Heart right ventricle (tissue), 16 donors: ENCODE measurements around the gene TSPAN9. TPM values are rescaled to one million over a fixed set of nuclear protein-coding genes. Genes with fewer than 3 reads are reported as not detected.

ENCODE experiments used
- ATAC-seq, 8 donors: fragments of 200-7000 bp; cut with Tn5 transposase; one replicate each; pipeline ENCODE4 v1.9.1; 2020; ENCODE audit warnings: mild to moderate bottlenecking in 8 of 8, moderate library complexity in 8 of 8, moderate number of reproducible peaks in 1 of 8
- DNase-seq, 2 donors: peaks; one replicate each; pipeline ENCODE4 v3.0.0-alpha.2; 2020
- H3K27ac ChIP-seq, 10 donors: fragments of 200-600 bp; sonication (generic) in 2 of 10; one replicate each; pipeline versions ENCODE4 v1.5.0 to v1.8.0; 2020 to 2022; ENCODE audit warnings: mild to moderate bottlenecking in 3 of 10
- H3K27me3 ChIP-seq, 7 donors: fragments of 200-600 bp; one replicate each; pipeline ENCODE4 v1.8.0; 2021 to 2022; ENCODE audit warnings: mild to moderate bottlenecking in 2 of 7
- H3K36me3 ChIP-seq, 9 donors: fragments of 200-600 bp; sonication (generic) in 1 of 9; one replicate each; pipeline versions ENCODE4 v1.5.0 to v1.8.0; 2020 to 2022; ENCODE audit warnings: mild to moderate bottlenecking in 2 of 9
- H3K4me1 ChIP-seq, 9 donors: fragments of 200-600 bp; sonication (generic) in 1 of 9; one replicate each; pipeline versions ENCODE4 v1.5.0 to v1.8.0; 2020 to 2022; ENCODE audit warnings: mild to moderate bottlenecking in 4 of 9
- H3K4me3 ChIP-seq, 10 donors: fragments of 200-600 bp; sonication (generic) in 2 of 10; one replicate each; pipeline versions ENCODE4 v1.5.0 to v1.8.0; 2020 to 2022; ENCODE audit warnings: mild to moderate bottlenecking in 7 of 10, moderate library complexity in 2 of 10
- H3K9me3 ChIP-seq, 11 donors: fragments of 200-600 bp in 10 of 11; sonication (generic) in 2 of 11; one replicate each; pipeline versions ENCODE4 v1.5.0 to v1.8.0; 2013 to 2022; ENCODE audit warnings: mild to moderate bottlenecking in 2 of 11, control low read depth in 1 of 11, moderate library complexity in 1 of 11
- WGBS, 2 donors: extraction: QIAGEN DNeasy Blood & Tissue Kit; methylation state at CpG; one replicate each; pipeline ENCODE4 v1.1.7; 2013; ENCODE audit warnings: inconsistent platforms in 1 of 2; 5-methylcytosine and 5-hydroxymethylcytosine counted together
- intact Hi-C, 10 donors: fragments of 100-400 bp; cut with DNase I; formaldehyde crosslinking; loops; one replicate each; pipeline versions ENCODE4 v1.11.1 to v1.14.2; 2022
- polyA plus RNA-seq, 2 donors: library from polyadenylated mRNA; stranded (reverse); fragments of 200-250 nt; gene quantifications; one replicate each; pipeline ENCODE4 v1.2.3, GENCODE V29; 2013
- total RNA-seq, 10 donors: library from RNA; stranded (reverse); fragmentation: NEBNext Ultra II Directional in 3 of 10; extraction: Animal tissue kit (Norgen Biotek cat#: 25700) in 3 of 10; gene quantifications; one replicate each; pipeline versions ENCODE4 v1.2.1 to v1.2.4, GENCODE V29; 2021 to 2023
- TF ChIP-seq, protein P1 (sequence below), 9 donors: fragments of 200-600 bp; sonication (generic) in 2 of 9; IDR thresholded peaks; one replicate each; pipeline versions ENCODE4 v1.5.0 to v1.8.0; 2021 to 2022; ENCODE audit warnings: antibody characterized with exemption in 9 of 9, mild to moderate bottlenecking in 5 of 9, moderate library complexity in 1 of 9
- donor health status: Arrhythmogenic right ventricular cardiomyopathy.
- donor health status: ischemic (EF 13 %, LVEDD 7.1; RV severe dilation, severe dysfunction).
- donor health status: healthy with polysubstance abuse.
- donor health status: DM: no; HTN: yes; CAD: no.
- donor health status: DM: no; HTN: no; CAD: no.
- donor health status: ischemic (EF 25% LVEDD 6.9; RV normal size, moderate dysfunction).
- donor health status: ischemic (EF 25% LVEDD 5.7; RV mildly dilated, moderate dysfunction).
- donor health status: healthy.
- donor health status: DM: yes; HTN: yes; CAD: no.
- donor health status: Ischemic cardiomyopathy.
- donor health status: ischemic (EF 35%, LVEDD 5.7; RV mildly dilated, moderate dysfunction).
- donor health status: nonischemic (EF 11% LVEDD 7.7; RV severe dilation, severe dysfunction).
- donor health status: DM: yes; HTN: yes; CAD: no.
- donor health status: PGD.
- donor health status: ischemic (EF 29% LVEDD 5.4; RV normal size, mild dysfunction).
- donor health status: nonischemic (EF 23%, LVEDD 6.1; RV moderate dilation, normal function).

The TSPAN9 gene
- total and polyA plus RNA-seq, 12 donors, result 63.0 to 401 (median 251) TPM

- Histone ChIP-seq H3K27ac (no peak overlapping the region), H3K27me3 (peaks cover 0 to 22% (median 0%) of the 10 kb centered on the region in 7 donors), H3K4me1 (peaks cover 11 to 59% (median 31%) of the 10 kb centered on the region in 9 donors), H3K9me3 (no peaks in the 10 kb centered on the region), H3K36me3 (no peaks in the 10 kb centered on the region), H3K4me3 (no peak overlapping the region)
- no peak for ATAC-seq
- WGBS, 2 donors, result 90 to 92% methylated on average over 14 of the region's 14 CpGs
- TF ChIP-seq, protein P1, sequence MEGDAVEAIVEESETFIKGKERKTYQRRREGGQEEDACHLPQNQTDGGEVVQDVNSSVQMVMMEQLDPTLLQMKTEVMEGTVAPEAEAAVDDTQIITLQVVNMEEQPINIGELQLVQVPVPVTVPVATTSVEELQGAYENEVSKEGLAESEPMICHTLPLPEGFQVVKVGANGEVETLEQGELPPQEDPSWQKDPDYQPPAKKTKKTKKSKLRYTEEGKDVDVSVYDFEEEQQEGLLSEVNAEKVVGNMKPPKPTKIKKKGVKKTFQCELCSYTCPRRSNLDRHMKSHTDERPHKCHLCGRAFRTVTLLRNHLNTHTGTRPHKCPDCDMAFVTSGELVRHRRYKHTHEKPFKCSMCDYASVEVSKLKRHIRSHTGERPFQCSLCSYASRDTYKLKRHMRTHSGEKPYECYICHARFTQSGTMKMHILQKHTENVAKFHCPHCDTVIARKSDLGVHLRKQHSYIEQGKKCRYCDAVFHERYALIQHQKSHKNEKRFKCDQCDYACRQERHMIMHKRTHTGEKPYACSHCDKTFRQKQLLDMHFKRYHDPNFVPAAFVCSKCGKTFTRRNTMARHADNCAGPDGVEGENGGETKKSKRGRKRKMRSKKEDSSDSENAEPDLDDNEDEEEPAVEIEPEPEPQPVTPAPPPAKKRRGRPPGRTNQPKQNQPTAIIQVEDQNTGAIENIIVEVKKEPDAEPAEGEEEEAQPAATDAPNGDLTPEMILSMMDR (IDR thresholded peaks at IDR 0.05), result no peak
- intact Hi-C loops, result loop anchor here in 1 of 10 donors (10.0 kb wide), 1 partner anchor 121 kb away; the partner anchor contains the start of gene TSPAN9
- DNase-seq, result no peak
These were observed 118.8 kb downstream of the TSPAN9 start for GRCh38 chr12:3195859-3196483.

DNA sequence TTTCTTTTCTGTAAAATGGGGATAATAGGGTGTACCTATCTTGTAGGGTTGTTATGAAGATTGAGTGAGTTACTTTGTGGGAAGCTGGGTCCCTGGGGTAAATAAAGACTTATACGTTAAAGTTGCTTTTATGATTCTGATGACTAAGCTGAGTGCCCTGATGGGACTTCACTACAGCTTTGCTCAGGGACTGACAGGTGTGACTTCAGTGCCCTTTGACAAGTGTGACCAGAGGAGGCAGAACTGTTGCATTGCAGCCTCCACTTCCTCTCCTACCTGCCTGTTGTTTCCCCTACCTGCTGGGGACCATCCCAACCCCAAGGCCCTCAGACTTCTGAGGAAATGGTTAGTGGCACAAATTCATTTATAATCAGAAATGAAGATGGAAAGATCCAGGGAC lies 119.3 kb downstream of the TSPAN9 start:
- intact Hi-C loops, result loop anchor here in 1 of 10 donors (10.0 kb wide), 1 partner anchor 122 kb away; the partner anchor contains the start of gene TSPAN9
- no peak for ATAC-seq
- TF ChIP-seq, protein P1 (IDR thresholded peaks at IDR 0.05), result no peak
- Histone ChIP-seq H3K4me1 (peaks cover 11 to 56% (median 31%) of the 10 kb centered on the region in 9 donors), H3K36me3 (no peaks in the 10 kb centered on the region), H3K4me3 (no peak overlapping the region), H3K9me3 (no peaks in the 10 kb centered on the region), H3K27me3 (peaks cover 0 to 28% (median 0%) of the 10 kb centered on the region in 7 donors), H3K27ac (no peak overlapping the region)
- no peak for DNase-seq
- WGBS, 2 donors, result 75 to 84% methylated on average over 1 of the region's 1 CpG

GRCh38 chr12:3197131-3197818 lies 120.1 kb downstream of the TSPAN9 start:
- Histone ChIP-seq H3K4me3 (no peak overlapping the region), H3K4me1 (peaks cover 11 to 53% (median 31%) of the 10 kb centered on the region in 9 donors), H3K27me3 (peaks cover 0 to 35% (median 0%) of the 10 kb centered on the region in 7 donors), H3K36me3 (no peaks in the 10 kb centered on the region), H3K27ac (no peak overlapping the region), H3K9me3 (no peaks in the 10 kb centered on the region)
- 86 to 93% methylated on average over 8 of the region's 8 CpGs for WGBS, 2 donors
- TF ChIP-seq, protein P1 (IDR thresholded peaks at IDR 0.05), result no peak
- ATAC-seq (no peak), DNase-seq (no peak)
- intact Hi-C loops, result loop anchor here in 1 of 10 donors (10.0 kb wide), 1 partner anchor 122 kb away; the partner anchor contains the start of gene TSPAN9

DNA sequence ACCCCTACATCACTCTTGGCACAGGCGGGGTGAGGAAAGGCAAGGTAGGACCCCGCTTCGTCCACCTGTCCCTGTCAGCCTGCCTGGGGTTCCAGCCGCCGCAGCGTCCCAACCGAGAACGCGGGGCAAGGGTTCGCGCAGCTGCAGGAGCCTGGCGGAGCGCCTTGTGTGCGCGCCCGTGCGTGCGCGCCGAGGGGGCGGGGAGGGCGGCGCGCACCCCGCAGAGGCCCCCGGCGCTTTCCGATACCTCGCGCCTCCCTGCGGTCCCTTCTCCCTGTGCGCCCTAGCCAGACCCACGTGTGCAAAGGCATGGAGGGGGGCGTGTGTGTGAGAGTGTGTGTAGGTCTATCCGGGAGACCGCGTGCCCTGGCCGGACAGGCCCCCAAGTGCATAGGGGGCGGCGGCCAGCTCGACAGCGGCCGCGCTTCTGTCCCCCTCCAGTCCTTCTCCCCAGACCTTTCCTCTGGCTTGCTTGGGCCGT lies 122.4 kb downstream of the TSPAN9 start:
- peak; percentile 33 to 76 (median 48) for ATAC-seq
- TF ChIP-seq, protein P1 (IDR thresholded peaks at IDR 0.05), result peak in 3 of 9 donors; percentile 18 to 34 (median 24)
- peaks cover 0 to 42% (median 0%) of the 10 kb centered on the region in 7 donors for H3K27me3 ChIP-seq
- H3K27ac ChIP-seq, result peak overlapping the region in 8 of 10 donors; percentile 72 to 93 (median 89)
- peak in 1 of 2 donors; percentile 51 for DNase-seq
- H3K36me3 ChIP-seq, result no peaks in the 10 kb centered on the region
- peak overlapping the region in 9 of 10 donors; percentile 41 to 79 (median 59) for H3K4me3 ChIP-seq
- H3K9me3 ChIP-seq, result no peaks in the 10 kb centered on the region
- peaks cover 15 to 57% (median 34%) of the 10 kb centered on the region in 9 donors for H3K4me1 ChIP-seq
- intact Hi-C loops, result loop anchor here in 8 of 10 donors (2.0 to 10.0 kb wide), 12 partner anchors 53 to 127 kb away; partner anchors contain the start of gene TSPAN9 (in 3 of the 8)
- 3 to 29% methylated on average over 42 to 44 of the region's 45 CpGs for WGBS, 2 donors
